GM18498 (cell line): ENCODE measurements around the gene SLC35F3.

Experiments used
- ATAC-seq: cut with Tn5 transposase; IDR thresholded peaks from one replicate; pipeline ENCODE4 v1.9.1; 2021; ENCODE audit warnings: mild to moderate bottlenecking, moderate library complexity; ENCODE audit not compliant: unreplicated experiment

Gene SLC35F3

DNA sequence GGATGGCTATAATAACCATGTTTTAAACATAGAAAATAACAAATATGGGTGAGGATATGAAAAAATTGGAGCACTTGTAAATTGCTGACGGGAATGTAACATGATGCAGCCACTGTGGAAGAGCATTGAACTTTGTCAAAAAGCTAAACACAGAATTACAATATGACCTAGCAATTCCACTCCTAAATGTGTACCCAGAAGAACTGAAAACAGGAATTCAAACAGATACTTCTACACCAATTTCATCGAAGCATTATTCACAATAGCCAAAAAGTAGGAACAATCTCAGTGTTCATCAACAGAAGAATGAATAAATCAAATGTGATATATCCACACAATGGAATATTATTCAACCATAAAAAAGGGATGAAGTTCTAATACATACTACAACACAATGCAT is 436.1 kb downstream of the SLC35F3 start:
- no peak for ATAC-seq

DNA sequence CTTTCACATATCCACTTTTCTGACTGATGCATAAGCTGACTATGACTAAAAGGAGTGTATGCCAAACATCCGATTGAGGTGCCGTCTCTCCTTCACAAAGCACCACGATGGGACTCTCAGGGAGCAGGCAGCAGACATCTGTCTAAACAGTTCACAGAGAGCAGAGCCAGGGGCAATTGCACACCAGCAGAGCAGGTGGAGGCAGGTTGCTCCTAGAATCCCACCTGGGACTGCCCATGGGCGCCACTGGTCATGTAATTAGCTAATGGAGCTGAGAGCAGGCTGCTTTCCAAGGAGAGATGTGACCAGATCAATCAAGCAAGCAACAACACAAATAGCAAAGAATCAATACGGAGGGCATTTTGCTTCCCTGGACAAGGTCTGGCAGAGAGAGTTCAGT is 438.3 kb downstream of the SLC35F3 start:
- ATAC-seq, result no peak

DNA sequence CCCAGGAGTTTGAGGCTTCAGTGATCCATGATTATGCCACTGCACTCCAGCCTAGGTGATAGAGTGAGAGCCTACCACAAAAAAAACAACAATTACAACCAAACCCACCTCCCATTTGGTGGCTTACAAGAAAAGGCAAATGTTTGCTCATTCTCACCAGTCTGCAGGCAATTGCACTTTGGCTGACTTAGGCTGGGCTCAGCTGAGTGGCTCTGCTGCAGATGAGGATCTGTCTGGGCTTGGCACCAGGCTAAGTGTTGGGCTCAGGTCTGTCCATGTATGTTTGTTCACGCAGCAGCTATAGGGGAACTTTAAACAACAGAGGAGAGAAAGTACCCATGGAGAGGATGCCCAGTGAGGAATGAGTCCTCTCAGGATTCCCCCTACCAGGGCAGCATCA is 440.8 kb downstream of the SLC35F3 start:
- no peak for ATAC-seq

DNA sequence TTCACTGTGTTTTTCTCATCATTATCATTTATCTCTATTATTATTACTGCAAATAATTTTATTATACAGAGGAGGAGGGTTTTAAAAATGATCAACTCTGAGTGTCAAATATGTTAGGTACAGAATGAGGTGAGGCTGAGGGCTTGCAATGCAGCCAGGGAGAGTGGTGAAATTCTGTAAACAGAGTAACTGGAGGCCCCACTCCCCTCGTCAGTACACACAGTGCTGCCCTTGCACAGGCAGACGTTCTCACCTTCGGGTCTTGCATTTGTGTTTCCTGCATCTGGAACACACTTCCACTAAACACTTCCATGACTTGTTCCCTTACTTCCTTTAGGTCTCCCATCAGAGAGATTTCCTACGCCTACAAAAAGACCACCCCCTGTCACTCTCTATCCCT is 444.5 kb downstream of the SLC35F3 start:
- no peak for ATAC-seq

DNA sequence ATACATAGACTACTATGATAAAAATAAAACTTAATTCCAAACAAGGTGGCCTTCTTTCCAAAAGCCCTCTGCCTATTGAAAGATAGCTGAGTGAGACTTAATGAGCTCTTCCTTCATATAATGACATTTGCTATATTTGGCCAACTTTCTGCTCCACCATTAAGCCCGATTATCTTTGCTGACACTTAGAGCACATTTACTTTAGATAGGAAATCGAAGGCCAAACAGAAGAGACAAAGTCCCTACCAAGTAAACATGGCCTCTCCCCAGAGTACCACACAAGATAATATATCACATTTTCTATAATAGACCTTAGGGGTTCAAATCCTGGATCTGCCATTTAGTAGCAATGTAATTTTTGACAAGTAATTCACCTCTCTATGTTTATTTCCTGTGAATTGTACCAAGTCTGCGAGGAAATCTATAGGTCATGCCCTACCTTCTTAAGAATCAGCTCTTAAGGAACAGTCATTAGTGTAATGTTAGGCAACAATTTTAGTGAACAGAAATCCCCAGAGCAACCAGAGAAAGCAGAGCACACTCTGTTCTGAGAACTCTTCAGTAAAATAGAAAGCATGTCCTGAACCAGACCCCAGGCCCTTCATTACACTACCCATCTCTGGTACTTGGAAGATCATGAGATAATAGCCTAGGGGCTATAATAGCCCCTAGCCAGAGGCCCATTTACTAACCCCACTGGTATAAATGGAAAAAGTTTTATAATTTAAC is 451.5 kb downstream of the SLC35F3 start:
- no peak for ATAC-seq

DNA sequence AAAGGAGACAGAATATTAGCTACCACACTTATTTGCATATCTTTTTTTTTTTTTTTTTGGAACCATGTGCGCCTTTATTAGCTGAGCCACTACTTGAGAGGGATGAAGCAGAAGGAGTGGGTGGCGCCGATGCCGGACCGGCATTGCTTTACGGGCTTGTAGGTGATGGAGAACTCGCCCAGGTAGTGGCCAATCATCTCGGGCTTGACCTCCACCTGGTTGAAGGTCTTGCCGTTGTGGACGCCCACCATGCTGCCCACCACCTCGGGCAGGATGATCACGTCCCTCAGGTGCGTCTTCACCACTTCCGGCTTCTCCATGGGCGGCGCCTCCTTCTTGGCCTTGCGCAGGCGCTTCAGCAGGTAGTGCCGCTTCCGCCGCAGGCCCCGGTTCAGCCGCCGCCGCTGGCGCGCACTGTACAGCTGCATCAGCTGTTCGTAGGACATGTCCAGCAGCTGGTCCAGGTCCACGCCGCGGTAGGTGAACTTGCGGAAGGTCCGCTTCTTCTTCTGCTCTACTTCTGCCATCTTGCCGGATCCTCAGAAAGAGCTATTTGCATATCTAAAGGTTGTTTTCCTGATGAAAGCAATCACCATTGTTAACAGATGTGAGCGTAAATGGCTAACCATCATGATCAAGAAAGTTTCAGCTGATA is 452.3 kb downstream of the SLC35F3 start:
- ATAC-seq, result peak; percentile 66

DNA sequence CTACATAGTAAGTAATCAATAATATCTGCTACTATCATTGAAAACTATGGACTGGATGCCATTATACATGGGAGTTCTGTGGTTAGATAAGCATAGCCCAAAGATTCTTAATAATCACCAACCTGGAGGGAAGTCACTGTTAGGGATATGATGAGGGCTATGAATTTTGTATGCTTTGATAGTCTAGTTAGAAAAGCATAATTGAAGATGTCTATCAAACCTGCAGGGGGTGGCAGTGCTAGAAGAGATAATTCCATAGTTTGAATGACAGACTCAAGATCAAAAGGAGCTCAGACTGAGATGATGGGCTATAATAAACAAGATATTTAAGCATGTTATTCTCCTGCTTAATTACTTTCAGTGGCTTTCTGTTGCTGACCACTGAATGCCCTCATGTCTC is 453.4 kb downstream of the SLC35F3 start:
- no peak for ATAC-seq

DNA sequence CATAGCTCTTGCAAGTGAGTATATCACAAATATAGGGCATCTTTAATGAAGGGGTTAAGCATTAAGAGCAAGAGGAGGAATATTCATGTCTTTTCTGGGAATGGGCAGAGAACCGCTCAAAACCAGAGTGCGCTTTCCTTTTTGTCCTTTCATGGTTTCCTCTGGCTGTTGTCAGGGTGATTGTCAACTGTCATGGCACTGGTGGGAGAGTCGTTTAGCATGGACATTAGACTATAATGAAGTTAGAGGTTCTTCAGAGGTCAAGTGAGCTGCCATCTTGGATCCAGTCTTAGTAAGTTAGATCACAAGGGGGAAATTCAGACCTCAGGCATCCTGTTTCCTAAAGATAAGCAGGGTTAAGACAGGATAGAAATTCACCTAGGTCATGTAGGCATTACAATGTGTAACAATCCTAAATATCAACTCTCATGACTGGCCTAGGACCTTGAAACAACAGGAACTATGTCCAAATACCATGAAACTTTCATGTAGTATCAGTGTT is 456.7 kb downstream of the SLC35F3 start:
- ATAC-seq, result no peak

DNA sequence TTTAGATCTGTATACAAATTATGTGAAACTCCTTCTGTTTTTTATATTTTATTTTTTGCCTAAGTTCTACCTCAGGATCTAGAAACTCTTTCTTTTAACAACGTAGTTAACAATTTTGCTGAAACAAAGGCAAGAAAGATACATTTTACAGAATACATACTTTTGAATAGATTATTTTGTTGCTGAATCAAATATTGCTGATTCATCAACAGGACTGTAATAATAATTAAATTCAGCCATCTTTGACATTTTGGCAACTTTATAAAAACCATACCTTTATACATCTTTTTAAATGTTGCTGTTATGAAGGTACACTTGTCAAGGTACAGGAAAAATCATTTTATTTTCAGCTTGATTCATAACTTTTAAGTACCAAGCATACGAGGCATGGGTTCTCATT is 458.1 kb downstream of the SLC35F3 start:
- no peak for ATAC-seq

DNA sequence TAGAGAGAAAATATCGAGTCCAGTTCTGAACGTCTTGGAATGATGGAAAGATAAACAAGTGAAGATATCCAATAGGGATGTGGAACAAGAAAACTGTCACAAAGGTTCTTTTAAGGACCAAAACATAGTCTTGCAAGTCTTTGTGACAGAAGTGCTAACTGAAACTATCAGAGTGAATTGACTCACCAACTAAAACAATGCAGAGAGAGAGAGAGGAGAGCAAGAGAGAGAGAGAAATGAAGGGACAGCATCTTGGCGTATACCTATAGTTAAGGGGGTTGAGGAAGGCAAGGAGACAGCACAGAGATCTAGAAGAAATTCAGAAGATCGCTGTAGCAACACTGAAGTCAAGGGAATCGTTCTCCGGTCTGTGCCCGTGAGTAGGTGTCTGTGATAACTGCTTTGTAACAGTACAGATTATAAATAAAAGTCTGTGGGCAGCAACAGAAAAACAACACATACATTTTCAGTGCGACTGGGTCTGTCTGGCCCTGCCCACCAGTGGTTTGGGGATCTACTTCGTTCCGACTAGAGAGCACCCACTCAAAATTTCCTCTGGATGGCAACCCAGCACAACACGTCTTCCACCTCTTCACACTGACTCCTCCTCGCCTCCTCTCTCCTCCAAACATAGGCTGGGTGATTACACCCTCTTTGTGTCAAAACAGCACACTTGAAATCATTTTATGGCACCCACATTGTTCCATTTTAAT is 464.0 kb downstream of the SLC35F3 start:
- ATAC-seq, result no peak

DNA sequence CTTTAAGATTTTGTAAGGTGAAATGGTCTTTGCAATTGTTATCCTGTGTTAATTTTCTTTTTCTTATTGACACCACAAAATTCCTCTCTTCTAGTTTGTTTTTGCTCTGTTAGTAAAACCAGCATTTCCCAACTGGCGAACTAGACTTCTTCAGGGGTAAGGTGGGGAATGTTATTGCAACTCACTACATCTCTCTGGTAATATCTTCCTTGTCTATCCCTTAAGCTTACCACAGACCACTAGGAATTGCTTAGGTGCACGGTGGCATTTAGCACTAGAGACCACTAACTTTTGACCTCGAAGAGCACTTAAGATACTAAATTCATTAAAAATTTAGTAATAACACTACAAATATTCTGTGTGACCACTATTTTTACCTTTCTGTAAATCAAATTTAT is 464.6 kb downstream of the SLC35F3 start:
- no peak for ATAC-seq

DNA sequence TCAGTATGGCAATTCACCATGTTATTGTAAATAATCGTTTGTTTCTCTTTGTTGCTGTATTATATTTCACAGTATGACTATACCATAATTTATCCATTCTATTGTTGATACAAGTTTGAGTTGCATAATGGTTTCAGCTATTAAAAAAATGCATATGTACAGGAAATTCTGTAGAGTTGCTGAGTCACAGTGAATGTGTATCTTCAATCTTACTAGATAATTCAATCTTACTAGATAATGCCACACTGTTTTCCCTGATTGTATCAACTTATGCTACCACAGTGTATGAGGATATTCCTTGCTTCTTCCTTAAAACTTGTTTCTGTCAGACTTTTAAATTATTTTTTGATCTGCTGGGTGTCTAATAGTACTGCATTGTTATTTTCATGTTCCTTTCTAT is 465.3 kb downstream of the SLC35F3 start:
- ATAC-seq, result no peak

DNA sequence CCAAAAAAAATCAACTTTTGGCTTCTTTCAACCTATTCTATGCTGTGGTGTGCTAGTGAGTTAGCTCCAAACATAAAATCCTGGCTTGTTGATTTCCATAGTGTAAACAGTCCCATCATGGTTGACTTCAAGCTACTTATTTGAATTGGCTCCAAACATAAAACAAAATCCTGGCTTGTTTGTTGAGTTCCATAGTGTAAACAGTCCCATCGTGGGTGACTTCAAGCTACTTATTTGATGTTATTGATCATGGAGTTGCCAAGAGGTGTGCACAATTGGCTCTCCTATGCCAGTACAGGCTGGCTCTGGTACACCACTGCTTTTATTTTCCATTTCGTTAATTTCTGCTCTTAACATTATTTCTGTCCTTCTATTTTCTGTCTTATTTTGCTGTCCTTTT is 466.9 kb downstream of the SLC35F3 start:
- ATAC-seq, result no peak

DNA sequence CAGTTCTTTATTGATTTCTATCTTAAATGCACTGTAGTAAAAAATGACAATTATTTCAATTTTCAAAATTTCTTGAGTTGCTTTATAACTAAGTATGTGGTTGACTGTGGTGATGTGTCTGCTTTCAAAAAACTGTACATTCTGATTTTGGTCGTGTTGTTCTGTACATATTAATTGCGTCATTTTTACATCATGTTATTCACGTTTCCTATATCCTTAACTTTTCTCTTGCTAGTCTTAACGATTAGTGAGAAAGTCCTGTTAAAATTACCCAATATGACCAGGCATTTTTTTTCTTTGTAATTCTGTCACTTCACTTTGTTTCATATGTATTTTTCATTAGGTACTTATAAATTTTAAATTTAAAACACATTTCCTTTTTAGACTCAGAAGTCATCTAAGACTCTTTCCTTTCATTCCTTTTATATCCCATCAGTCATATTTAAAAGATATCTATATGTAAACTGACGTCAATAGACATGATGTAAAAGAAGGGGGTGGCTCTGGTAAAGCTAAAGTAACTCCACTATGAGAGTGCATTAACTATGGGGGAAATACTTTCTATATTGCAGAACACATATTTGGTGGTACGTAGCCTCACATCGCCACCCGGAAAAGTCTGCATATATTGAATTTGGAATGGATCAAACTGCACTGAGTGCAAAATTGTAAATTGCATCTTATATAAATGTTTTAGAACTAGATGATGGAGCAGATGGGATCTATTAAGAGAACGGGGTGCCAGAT is 467.7 kb downstream of the SLC35F3 start:
- no peak for ATAC-seq

DNA sequence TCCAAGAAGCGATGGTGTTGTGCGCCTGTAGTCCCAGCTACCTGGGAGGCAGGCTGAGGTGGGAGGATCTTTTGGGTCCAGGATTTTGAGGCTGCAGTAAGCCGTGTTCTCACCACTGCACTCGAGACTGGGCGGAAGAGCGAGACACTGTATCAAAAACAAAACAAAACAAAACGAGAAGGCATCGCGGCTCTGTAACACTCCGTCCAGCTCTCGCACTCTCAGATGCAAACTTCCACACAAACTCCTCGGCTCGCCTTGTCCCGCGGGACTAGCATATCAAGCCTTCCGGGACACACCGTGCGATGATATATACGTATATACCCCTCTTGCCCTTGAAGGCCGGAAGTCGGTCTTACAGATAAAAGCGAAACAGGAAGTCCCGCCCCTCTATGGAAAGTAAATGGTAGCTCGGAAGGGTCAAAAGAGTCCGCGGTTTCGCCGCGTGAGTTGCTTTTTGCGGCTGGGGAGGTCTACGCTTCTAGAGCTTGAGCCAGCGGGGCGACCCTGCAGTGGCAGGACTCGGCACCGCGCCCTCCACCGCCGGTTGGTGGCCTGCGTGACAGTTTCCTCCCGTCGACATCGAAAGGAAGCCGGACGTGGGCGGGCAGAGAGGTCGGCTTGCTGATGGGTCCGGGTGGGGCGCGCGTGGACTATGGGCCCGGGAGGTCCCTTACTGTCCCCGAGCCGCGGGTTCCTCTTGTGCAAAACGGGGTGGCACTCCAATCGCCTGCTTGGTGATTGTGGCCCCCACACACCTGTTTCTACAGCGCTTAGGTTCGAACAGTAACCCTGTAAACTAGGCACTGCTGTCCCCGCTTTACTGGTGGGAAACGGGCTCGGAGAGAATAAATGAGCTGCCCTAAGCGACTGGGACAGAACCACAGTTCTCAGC is 468.8 kb downstream of the SLC35F3 start, which contains the start of gene COA6:
Gene COA6, plus strand, starts transcription at position 393 of the 895 bp plus-strand sequence. Its CDS starts 11 bp downstream, at position 404.
- ATAC-seq, result peak; percentile 92

DNA sequence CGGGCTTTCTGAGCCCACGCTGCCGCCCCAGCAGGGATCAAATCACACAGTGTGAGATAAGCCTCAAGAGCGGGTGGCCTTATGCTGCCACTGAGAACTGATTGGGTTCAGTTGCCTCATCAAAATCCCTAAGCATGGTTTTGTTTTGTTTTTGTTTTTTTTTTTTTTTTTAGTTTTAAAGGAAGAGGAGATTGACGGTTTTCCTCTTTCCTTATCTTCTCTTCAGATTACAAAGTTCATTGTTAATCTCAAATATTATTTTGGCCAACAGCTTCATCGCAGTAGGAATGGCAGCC is 469.4 kb downstream of the SLC35F3 start:
- ATAC-seq, result peak; percentile 25
